ENCODE results near the gene P3H3.

The P3H3 gene

DNA sequence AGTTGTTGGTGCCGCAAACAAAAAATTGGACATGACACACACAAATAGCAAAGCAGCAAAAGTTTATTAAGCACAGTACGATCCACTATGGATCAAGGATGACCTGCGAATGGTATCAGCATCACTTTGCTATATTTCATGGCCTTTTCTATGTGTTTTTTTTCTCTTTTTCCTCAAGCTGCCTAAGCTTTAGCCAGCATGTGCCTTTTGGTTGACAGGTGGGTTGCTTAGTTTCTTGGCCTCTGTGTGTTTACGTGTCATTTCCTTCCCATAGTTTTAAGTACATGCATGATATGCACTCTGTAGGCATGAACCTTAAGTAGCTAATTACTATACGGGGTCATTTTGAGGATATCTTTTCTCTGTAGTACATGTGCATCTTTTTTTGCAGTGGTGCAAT lies 29.1 kb upstream of the P3H3 start:
- no peak for DNase-seq (ENCODE audit: low read depth in 2 of 2, low spot score in 1 of 2)

DNA sequence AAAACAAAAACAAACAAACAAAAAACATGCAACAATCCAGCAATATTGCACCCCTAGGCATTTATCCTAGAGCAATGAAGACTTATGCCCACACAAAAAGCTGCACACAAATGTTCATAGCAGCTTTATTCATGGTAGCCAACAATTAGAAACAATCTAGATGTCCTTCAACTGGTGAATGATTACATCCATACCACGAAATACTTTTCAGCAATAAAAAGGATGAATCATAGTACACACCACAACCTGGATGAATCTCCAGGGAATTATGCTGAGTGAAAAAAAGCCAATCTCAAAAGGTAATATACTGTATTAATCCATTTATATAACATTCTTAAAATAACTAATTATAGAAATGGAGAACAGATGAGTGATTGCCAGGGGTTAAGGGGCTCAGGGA lies 21.0 kb upstream of the P3H3 start:
- DNase-seq (ENCODE audit: low read depth in 2 of 2, low spot score in 1 of 2) = no peak

DNA sequence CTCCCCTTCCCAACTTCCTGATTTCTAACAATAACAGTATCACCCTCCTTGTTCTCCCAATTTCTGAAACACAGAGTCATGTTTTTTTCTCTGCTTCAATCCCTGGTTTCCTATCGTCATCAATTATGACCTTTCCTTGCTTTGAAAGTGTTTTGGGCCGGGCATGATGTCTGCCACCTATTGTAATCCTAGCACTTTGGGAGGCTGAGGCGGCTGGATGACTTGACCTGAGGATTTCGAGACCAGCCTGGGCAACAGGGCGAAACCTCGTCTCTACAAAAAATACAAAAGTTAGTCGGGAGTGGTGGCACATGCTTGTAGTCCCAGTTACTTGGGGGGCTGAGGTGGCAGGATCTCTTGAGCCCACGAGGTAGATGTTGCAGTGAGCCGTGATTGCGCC lies 19.2 kb upstream of the P3H3 start:
- no peak for DNase-seq (ENCODE audit: low read depth in 2 of 2, low spot score in 1 of 2)

DNA sequence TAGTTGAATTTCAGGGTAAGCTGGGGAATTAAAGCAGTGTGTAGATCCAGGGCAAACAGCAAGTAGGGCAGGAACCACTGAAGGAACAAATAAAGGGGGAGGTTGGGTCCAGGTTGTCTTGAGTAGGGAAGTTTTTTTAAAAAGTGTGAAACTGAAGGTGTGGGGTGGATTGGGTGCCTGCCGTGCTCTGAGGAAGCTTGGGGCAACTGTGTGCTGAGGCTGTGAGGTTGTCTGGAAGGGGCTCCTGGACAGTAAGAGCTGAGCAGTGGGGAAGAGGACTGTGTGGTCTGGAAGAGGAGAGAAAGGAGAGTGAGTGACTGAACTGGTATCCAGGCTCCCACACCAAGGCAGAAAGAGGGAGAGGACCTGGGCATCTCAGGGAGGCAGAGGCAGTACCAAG lies 17.4 kb upstream of the P3H3 start:
- no peak for DNase-seq (ENCODE audit: low read depth in 2 of 2, low spot score in 1 of 2)

DNA sequence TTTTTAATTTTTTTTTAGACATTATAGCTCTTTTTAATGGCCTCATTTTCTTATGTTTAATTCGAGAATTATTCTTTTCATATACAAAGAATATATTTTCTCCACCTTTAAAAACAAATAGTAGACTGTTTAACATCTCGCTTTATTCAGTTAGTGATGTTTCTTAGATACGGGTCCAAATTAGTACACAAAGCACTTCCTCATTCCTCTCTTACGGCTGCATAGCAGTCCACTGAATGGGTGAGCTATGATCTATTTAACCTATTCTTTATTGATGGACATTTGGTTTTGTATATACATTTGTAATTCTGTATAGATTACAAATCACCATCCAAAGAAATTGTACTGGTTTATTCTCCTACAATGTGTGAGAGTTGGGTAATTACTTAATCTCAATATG lies 14.8 kb upstream of the P3H3 start:
- no peak for DNase-seq (ENCODE audit: low read depth in 2 of 2, low spot score in 1 of 2)

DNA sequence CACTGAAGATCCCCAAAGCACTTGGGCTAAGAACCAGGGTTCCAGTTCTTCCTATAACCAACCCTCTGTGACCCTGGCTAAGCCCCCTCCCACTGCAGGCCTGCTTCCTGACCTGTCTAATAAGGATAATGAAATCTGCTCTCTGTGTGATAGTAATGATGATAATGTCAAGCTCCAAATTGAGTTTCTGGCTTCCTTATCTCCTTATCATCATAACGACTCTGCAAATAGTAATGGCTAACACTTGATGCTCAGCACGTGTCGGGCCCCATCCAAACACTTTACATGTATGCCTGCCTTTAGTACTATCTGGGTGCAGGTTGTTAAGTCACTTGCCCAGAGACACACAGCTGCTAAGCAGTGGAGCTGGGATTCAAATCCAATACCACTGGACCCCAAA lies 11.6 kb upstream of the P3H3 start:
- no peak for DNase-seq (ENCODE audit: low read depth in 2 of 2, low spot score in 1 of 2)

DNA sequence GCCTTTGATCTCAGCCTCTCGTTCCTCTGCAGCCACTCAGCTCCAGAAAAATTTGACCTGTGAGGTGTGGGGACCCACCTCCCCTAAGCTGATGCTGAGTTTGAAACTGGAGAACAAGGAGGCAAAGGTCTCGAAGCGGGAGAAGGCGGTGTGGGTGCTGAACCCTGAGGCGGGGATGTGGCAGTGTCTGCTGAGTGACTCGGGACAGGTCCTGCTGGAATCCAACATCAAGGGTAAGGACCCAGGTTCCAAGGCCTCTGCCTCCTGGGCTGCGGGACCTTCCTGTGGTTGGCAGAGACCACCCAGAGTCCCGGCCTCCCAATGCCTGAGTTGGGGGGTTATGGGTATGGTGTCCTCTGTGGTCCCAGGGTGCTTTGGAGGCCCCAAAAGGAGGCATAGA lies 11.1 kb upstream of the P3H3 start:
- no peak for DNase-seq (ENCODE audit: low read depth in 2 of 2, low spot score in 1 of 2)

DNA sequence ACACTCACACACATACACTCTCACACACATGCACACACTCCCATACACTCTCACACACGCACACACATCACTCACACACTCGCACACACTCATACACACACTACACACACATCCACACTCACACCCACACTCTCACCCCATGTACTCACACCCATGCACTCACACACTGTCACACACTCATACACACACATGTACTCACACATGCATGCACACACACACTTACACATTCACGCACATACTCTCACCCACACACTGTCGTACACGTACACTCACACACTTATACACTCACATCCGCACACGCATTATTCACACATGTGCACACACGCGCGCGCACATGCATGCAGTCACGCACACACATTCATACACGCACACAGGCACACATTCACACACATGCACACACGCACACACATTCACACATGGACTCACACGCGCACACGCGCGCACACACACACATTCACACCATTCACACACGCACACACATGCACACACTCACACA lies 10.5 kb upstream of the P3H3 start:
- no peak for DNase-seq (ENCODE audit: low read depth in 2 of 2, low spot score in 1 of 2)

DNA sequence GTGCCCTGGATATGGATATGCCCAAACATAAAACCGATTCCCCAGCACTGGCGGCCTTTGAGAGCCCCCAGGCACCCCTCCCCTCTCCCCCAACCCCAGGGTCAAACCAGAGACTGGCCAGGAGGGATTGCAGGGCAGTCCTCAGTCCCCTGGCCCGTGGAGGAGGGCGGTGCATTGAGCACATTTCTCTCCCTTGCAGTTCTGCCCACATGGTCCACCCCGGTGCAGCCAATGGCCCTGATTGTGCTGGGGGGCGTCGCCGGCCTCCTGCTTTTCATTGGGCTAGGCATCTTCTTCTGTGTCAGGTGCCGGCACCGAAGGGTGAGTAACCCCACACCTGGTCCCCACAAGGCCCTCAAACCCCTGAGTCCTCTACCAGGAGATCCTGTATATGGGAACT lies 10.0 kb upstream of the P3H3 start:
- no peak for DNase-seq (ENCODE audit: low read depth in 2 of 2, low spot score in 1 of 2)

DNA sequence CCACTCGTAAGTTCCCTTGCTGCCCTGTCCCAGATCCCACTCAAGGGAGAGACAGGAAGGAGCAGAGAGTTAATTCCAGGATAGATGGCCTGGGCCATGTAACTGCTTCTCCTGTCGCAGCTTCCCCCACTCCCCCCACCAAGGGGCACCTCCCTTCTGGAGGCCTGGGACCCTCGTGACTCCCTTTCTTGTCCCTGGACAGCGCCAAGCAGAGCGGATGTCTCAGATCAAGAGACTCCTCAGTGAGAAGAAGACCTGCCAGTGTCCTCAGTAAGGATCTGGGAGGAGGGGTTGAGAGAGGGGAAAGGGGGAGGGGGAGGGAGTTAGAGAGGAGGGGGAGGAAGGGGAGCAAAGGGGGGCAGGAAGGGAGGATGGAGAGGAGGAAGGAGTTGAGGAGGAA lies 9.6 kb upstream of the P3H3 start:
- DNase-seq (ENCODE audit: low read depth in 2 of 2, low spot score in 1 of 2) = no peak

DNA sequence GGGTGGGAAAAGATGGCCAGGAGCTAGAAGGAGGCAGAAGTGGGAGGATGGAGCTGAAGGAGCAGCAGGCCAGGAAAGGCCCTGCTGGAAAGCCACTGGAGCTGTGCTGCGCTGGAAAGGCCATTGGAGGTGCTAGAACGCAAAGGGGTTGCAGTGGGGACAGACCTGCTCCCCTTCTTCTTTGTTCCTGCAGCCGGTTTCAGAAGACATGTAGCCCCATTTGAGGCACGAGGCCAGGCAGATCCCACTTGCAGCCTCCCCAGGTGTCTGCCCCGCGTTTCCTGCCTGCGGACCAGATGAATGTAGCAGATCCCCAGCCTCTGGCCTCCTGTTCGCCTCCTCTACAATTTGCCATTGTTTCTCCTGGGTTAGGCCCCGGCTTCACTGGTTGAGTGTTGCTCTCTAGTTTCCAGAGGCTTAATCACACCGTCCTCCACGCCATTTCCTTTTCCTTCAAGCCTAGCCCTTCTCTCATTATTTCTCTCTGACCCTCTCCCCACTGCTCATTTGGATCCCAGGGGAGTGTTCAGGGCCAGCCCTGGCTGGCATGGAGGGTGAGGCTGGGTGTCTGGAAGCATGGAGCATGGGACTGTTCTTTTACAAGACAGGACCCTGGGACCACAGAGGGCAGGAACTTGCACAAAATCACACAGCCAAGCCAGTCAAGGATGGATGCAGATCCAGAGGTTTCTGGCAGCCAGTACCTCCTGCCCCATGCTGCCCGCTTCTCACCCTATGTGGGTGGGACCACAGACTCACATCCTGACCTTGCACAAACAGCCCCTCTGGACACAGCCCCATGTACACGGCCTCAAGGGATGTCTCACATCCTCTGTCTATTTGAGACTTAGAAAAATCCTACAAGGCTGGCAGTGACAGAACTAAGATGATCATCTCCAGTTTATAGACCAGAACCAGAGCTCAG lies 8.8 kb upstream of the P3H3 start:
- DNase-seq (ENCODE audit: low read depth in 2 of 2, low spot score in 1 of 2) = no peak

DNA sequence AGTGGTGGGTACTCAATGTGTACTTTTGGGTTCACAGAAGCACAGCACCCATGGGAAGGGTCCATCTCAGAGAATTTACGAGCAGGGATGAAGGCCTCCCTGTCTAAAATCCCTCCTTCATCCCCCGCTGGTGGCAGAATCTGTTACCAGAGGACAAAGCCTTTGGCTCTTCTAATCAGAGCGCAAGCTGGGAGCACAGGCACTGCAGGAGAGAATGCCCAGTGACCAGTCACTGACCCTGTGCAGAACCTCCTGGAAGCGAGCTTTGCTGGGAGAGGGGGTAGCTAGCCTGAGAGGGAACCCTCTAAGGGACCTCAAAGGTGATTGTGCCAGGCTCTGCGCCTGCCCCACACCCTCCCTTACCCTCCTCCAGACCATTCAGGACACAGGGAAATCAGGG lies 8.0 kb upstream of the P3H3 start:
- no peak for DNase-seq (ENCODE audit: low read depth in 2 of 2, low spot score in 1 of 2)

DNA sequence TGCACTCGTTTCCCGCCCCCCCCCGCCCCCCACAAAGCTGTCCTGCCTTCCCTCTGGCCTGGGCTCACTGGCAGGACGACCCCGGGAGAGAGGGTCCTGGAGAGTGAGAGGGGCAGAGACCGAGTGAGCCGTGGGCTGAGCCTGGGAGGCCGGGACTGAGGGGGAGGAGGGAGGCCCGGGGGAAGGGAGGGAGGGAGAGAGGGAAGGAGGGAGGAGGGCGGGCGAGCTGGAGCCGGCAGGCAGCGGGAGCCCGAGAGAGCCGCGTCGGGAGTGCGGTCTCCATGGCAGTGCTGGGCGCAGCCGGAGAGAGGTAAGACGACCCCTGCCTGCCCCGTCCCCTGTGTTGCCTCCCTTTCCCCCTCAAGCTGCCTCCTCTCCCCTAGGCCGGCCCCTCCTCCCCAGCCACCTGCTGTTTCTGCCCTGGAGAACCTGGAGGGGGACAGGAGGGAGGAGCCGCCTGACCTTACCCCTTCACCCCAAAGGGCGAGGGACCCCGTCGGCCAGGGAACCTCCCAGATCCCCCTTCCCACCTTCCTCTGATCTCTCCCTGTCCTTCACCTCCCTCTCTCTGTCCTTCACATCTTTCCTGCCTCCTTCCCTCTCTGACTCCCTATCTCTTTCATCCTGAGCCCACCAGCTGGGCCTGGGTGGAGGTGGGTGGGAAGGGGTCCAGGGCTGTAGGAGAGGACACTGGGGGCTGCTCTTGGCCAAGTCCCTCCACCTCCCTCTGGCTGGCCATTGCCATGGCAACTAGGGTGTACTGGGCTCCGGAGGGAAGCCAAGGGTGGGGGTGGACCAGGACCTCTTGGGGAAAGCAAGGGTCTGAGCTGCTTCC lies 6.4 kb upstream of the P3H3 start, which contains the start of gene GPR162:
Gene GPR162, plus strand, starts transcription at position 231 of the 835 bp plus-strand sequence. CDS start 2,078 bp downstream, outside the sequence.
- DNase-seq (ENCODE audit: low read depth in 2 of 2, low spot score in 1 of 2) = no peak

DNA sequence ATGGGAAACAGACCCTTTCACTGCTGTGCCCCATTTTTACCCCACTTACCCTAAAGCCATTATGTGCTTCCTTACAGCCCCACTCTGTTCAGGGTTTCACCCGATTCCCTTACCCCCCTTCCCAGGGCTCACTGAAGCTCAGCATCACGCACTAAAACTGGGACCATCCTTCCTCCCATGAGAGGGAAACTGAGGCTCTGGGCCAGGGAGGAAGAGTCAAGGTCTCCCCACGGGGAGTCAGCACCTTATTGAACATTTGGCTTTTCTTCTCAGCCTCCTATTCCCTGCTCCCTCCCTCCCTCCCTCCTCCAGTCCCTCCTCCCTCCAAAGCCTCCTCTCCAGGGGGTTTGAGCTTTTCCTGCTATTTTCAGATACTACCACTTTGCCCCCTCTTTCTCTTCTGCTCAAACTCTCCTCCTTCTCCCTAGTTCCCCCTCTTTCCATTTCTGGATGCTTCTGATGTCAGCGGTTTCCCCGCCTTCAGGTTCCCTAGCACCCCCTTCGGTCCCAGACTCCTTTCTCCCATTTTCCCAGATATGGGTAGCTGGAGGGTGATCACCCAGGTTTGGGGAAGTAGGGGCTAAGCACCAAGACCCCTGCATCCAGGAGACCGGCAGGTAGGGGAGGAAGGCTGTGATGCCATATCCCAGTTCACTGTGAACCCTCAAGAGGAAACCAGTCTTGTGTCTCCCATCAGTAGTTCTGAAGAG lies 5.6 kb upstream of the P3H3 start:
- no peak for DNase-seq (ENCODE audit: low read depth in 2 of 2, low spot score in 1 of 2)

DNA sequence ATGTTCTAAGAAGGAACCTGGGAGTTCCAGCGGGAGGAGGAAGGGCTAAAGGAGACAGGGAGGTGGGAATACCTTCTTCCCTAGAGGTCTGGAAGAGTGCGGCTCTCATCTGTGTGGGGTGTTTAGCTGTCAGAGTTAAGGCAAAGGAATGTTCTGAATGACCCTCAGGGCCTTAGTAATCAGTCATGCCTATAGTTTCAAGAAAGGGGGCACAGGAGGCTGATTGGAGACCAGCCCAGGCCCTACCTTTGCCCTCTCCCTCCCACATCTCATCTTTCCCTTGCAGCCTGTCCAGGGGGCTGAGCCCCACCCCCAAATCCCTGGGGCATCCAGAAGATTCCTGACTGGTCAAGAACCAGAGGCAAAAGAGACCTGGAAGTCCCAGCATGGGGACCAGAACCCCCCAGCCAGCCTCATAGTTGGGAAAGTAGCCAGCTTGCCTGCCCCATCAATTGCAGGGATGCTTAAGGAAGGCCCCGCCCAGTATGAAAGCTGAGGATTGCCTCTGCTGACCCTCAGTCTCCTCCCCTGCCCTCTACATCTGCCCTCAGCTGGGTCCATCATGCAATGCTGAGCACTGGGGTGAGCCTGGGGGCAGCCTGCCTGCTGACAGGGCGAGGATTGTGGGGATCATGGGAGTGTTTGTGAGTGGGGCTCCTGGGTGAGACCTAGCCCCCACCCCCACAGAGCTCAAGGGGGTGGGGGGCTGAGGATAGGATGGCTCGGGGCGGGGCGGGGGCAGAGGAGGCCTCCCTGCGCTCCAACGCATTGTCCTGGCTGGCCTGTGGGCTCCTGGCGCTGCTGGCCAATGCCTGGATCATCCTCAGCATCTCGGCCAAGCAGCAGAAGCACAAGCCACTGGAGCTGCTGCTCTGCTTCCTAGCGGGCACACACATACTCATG lies 4.8 kb upstream of the P3H3 start:
- no peak for DNase-seq (ENCODE audit: low read depth in 2 of 2, low spot score in 1 of 2)

DNA sequence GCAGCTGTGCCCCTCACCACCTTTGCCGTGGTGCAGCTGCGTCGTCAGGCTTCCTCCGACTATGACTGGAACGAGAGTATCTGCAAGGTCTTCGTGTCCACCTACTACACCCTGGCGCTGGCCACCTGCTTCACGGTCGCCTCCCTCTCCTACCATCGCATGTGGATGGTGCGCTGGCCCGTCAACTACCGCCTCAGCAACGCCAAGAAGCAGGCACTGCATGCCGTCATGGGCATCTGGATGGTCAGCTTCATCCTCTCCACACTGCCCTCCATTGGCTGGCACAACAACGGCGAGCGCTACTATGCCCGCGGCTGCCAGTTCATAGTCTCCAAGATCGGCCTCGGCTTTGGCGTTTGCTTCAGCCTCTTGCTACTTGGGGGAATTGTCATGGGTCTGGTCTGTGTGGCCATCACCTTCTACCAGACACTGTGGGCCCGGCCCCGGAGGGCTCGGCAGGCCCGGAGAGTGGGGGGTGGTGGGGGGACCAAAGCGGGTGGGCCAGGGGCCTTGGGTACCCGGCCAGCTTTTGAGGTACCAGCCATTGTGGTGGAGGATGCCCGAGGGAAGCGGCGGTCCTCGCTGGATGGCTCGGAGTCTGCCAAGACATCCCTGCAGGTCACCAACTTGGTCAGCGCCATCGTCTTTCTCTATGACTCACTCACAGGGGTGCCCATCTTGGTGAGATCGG lies 4.0 kb upstream of the P3H3 start:
- no peak for DNase-seq (ENCODE audit: low read depth in 2 of 2, low spot score in 1 of 2)

DNA sequence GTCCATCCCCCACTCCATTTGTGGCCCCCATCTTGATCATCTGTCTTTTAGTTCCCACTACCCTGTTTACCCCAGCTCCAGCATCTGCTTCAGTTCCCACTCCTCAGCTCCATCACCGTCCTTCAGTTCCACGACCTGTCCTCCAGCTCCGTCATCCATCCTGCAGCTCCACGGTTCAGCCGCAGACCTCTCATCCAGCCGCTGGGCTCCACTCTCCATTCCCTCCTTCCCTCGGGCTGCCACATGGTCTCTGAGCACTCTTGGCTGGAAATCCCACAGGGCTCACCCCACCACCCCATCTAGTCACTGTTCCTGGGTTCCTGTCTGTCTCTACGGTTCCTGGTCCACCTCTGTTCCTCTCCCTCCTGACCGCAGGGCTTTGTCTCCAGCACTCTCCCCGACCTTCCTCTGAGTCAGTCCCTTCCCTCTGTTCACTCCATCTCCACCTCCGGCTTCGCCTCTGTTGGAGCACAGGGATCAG lies 3.3 kb upstream of the P3H3 start:
- no peak for DNase-seq (ENCODE audit: low read depth in 2 of 2, low spot score in 1 of 2)

DNA sequence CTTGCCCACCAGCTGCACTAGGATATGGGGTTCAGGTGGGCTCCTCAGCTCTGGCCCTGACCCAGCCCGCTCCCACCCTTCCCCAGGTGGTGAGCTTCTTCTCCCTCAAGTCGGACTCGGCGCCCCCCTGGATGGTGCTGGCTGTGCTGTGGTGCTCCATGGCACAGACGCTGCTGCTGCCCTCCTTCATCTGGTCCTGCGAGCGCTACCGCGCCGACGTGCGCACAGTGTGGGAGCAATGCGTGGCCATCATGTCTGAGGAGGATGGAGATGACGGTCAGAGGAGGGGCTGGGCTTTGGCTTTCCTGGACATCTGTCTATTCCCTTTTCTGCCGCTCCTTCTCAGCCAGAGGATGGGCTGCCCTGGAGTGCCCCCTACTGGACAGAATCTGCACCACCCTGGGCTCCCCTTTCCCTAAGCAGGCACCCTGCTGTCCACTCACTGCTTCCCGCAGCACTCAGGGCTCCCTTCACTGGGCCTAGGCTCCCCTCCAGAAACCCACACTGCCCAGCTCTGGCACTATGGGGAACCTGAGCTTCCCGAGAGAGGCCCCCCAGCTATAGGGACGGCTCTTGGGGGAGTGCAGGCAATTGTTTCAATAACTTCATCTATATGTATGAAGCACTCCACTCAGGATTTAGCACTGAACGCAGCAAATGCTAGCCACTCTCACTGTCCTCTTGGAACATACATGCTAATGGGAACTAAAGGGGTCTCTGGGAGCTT lies 2.6 kb upstream of the P3H3 start:
- peak; percentile 51 to 72 for DNase-seq (ENCODE audit: low read depth in 2 of 2, low spot score in 1 of 2)

DNA sequence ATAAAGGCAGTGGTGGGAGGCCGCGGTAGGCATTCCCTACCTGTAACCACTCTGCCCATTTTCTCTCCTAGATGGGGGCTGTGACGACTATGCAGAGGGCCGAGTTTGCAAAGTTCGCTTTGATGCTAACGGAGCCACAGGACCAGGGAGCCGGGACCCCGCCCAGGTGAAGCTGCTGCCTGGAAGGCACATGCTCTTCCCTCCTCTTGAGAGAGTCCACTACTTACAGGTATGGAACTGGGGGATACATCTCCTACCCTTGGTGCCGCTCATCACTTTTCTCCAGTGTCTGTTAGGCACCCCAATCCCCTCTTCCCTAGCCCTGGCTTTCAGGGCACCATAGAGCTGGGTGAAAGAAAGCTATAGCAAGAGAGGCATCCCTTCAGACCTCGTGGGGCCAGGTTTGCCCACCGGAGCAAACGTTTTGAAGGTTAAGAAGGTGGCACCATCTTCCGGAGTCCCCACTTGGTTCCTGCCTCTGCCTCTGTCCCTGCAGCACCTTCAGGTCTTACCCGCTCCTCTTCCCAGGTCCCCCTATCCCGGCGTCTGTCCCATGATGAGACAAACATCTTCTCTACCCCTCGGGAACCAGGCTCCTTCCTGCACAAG lies 2.0 kb upstream of the P3H3 start:
- DNase-seq (ENCODE audit: low read depth in 2 of 2, low spot score in 1 of 2) = no peak

All from stimulated activated CD8-positive, alpha-beta memory T cell treated with anti-CD3 and anti-CD28 coated beads, Interleukin-4, amount 100 ng/mL, for 4 hours (primary cell).